Measurements from ENCODE around the gene FTH1. TPM values are rescaled to one million over a fixed set of nuclear protein-coding genes. Genes with fewer than 3 reads are reported as not detected.
A peak's percentile ranks its signal among the peaks of the same experiment; 100 is the strongest.
"Not testable (repeated sequence)": the region's sequence is repeated elsewhere in the genome, so short reads cannot be mapped to it uniquely, and the experiment has no call there.

FTH1 gene
- polyA plus RNA-seq, 4 donors = 3,413 to 10,000 (median 8,267) TPM

DNA sequence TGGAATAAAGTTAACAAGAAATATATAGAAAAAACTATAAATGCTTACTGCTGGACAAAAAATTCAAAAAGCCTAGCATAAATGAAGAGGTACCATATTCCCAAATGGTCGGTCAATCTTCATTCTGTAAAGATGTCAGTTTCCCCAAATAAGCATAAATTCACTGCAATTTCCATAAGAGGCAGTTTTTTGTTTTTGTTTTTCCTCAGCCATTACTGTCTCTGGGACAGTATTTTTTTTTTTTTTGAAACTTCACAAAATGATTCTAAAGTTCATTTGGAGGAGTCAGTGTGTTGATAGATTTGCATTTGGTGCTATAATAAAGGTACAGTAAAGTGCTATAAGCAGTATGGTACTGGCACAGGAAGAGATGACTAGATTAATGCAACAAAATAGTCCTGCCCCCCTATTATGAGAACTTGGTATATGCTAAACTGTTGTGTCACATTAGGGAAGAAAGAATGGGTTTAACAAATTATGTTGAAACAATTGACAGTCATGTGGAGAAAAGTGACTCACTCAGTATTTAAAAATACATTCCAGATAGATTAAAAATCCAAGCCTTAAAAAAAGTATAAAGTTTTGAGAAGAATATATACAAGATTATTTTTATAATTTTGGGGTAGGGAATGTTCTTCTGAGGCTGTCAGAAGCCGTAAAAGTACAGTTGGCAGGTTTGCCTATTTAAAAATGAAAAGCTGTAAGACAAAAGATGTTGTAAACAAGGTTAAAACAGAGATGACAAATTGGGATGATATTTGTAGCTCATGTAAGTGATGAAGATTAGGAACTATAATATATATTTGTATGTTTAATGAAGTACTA lies 2.6 kb upstream of the FTH1 start:
- peak overlapping the region in 1 of 3 donors; percentile 82 for H3K27ac ChIP-seq (ENCODE audit: low read depth in 1 of 3, low read length in 2 of 3)
- H3K9me3 ChIP-seq (ENCODE audit: control insufficient read depth in 2 of 2, insufficient read depth in 1 of 2, low read depth in 1 of 2, low read length in 1 of 2) = no peaks in the 10 kb centered on the region
- no peaks in the 10 kb centered on the region for H3K27me3 ChIP-seq (ENCODE audit: control insufficient read depth in 3 of 3, insufficient read depth in 3 of 3, low read length in 3 of 3)
- WGBS, 3 donors = 83 to 92% (median 91%) methylated on average over 2 of the region's 2 CpGs
- H3K36me3 ChIP-seq (ENCODE audit: control insufficient read depth in 3 of 3, insufficient read depth in 2 of 3, low read depth in 1 of 3, low read length in 3 of 3) = peaks cover 0 to 14% (median 5%) of the 10 kb centered on the region in 3 donors
- no peak for FAIRE-seq
- peaks cover 12 to 60% (median 26%) of the 10 kb centered on the region in 3 donors for H3K4me1 ChIP-seq (ENCODE audit: control insufficient read depth in 3 of 3, insufficient read depth in 2 of 3, low read depth in 1 of 3, low read length in 2 of 3)
- peak in 1 of 2 donors; percentile 0 for DNase-seq
- H3K4me3 ChIP-seq (ENCODE audit: low read depth in 1 of 3, low read length in 3 of 3) = no peak overlapping the region

DNA sequence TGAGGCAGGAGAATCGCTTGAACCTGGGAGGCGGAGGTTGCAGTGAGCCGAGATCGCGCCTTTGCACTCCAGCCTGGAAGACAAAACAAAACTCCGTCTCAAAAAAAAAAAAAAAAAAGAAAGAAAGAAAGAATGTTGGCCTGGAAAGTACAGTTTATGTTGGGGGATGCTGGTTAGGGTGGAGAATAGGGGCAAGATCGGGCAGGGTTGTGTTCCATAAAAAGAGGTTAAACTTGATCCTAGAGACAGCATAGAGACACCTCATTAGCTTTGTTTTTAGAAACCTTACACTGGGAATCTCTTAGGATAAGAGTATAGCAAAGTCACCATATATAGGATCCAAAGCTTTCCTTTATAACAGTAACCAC lies 1.9 kb upstream of the FTH1 start:
- Histone ChIP-seq H3K36me3 (ENCODE audit: control insufficient read depth in 3 of 3, insufficient read depth in 2 of 3, low read depth in 1 of 3, low read length in 3 of 3) (peaks cover 0 to 18% (median 7%) of the 10 kb centered on the region in 3 donors), H3K9me3 (ENCODE audit: control insufficient read depth in 2 of 2, insufficient read depth in 1 of 2, low read depth in 1 of 2, low read length in 1 of 2) (no peaks in the 10 kb centered on the region), H3K4me1 (ENCODE audit: control insufficient read depth in 3 of 3, insufficient read depth in 2 of 3, low read depth in 1 of 3, low read length in 2 of 3) (peaks cover 12 to 58% (median 26%) of the 10 kb centered on the region in 3 donors), H3K27me3 (ENCODE audit: control insufficient read depth in 3 of 3, insufficient read depth in 3 of 3, low read length in 3 of 3) (no peaks in the 10 kb centered on the region), H3K4me3 (ENCODE audit: low read depth in 1 of 3, low read length in 3 of 3) (no peak overlapping the region), H3K27ac (ENCODE audit: low read depth in 1 of 3, low read length in 2 of 3) (peak overlapping the region in 1 of 3 donors; percentile 96)
- DNase-seq (peak in 1 of 2 donors; percentile 4), FAIRE-seq (no peak)
- 87 to 89% (median 88%) methylated on average over 7 of the region's 7 CpGs for WGBS, 3 donors

DNA sequence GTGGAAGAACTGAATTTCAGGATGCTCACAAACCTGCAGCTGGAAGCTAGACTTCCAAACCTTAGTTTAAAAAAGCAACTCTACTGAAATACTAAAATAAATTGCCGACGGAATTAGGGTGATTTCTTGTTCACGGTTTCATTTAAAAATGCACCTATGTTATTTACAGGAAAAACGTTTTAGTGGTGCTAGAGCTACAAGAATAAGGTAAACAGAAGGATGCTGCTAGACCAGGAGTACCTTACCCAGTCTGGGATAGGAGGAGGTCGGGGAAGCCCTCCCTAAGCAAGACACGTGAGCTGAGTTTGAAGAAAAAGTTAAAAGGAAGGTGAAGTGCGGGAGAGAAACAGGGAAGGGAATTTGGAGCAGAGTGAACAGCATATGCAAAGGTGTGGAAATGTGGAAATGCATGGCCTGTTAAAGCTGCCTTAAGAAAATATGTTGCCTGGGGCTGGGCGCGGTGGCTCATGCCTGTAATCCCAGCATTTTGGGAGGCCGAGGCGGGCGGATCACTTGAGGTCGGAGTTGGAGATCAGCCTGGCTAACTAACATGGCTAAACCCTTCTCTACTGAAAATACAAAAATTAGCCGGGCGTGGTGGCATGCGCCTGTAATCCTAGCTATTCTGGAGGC lies 1.4 kb upstream of the FTH1 start:
- 81 to 89% (median 84%) methylated on average over 16 of the region's 16 CpGs for WGBS, 3 donors
- Histone ChIP-seq H3K4me1 (ENCODE audit: control insufficient read depth in 3 of 3, insufficient read depth in 2 of 3, low read depth in 1 of 3, low read length in 2 of 3) (peaks cover 12 to 59% (median 25%) of the 10 kb centered on the region in 3 donors), H3K27me3 (ENCODE audit: control insufficient read depth in 3 of 3, insufficient read depth in 3 of 3, low read length in 3 of 3) (no peaks in the 10 kb centered on the region), H3K4me3 (ENCODE audit: low read depth in 1 of 3, low read length in 3 of 3) (peak overlapping the region; percentile 53 to 95 (median 81)), H3K36me3 (ENCODE audit: control insufficient read depth in 3 of 3, insufficient read depth in 2 of 3, low read depth in 1 of 3, low read length in 3 of 3) (peaks cover 0 to 20% (median 7%) of the 10 kb centered on the region in 3 donors), H3K9me3 (ENCODE audit: control insufficient read depth in 2 of 2, insufficient read depth in 1 of 2, low read depth in 1 of 2, low read length in 1 of 2) (no peaks in the 10 kb centered on the region), H3K27ac (ENCODE audit: low read depth in 1 of 3, low read length in 2 of 3) (peak overlapping the region; percentile 96 to 99 (median 98))
- FAIRE-seq = no peak
- no peak for DNase-seq

- Histone ChIP-seq H3K4me1 (ENCODE audit: control insufficient read depth in 3 of 3, insufficient read depth in 2 of 3, low read depth in 1 of 3, low read length in 2 of 3) (peaks cover 9 to 59% (median 19%) of the 10 kb centered on the region in 3 donors), H3K4me3 (ENCODE audit: low read depth in 1 of 3, low read length in 3 of 3) (peak overlapping the region; percentile 53 to 95 (median 81)), H3K27ac (ENCODE audit: low read depth in 1 of 3, low read length in 2 of 3) (peak overlapping the region; percentile 96 to 99 (median 98)), H3K9me3 (ENCODE audit: control insufficient read depth in 2 of 2, insufficient read depth in 1 of 2, low read depth in 1 of 2, low read length in 1 of 2) (no peaks in the 10 kb centered on the region), H3K27me3 (ENCODE audit: control insufficient read depth in 3 of 3, insufficient read depth in 3 of 3, low read length in 3 of 3) (no peaks in the 10 kb centered on the region), H3K36me3 (ENCODE audit: control insufficient read depth in 3 of 3, insufficient read depth in 2 of 3, low read depth in 1 of 3, low read length in 3 of 3) (peaks cover 0 to 26% (median 7%) of the 10 kb centered on the region in 3 donors)
- FAIRE-seq (no peak), DNase-seq (peak; percentile 55 to 84)
- WGBS, 3 donors = 6 to 9% (median 7%) methylated on average over 51 to 53 of the region's 53 CpGs
Measured at GRCh38 chr11:61967924-61968757, 707 bp upstream of the FTH1 start.

DNA sequence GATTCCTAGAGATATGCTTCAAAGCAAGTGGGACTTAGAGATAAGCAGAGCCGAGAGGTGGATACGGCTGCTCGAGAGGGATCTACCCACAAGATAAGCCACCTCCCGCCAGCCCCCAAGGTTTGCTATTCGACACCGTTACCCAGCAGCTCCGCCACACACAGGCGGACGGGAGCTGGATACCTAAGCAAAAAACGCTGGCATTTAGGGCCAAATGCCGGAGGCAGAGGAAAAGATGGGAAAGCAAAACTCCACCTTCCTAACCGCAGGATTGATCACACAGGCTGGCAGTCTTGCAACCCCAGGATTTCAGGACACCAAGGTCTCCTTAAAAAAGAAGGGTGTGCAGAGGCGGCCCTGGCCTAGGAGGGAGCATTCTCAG lies 709 bp downstream of the FTH1 start:
- WGBS, 3 donors = 0 to 2% (median 0%) methylated on average over 13 of the region's 13 CpGs
- Histone ChIP-seq H3K9me3 (ENCODE audit: control insufficient read depth in 2 of 2, insufficient read depth in 1 of 2, low read depth in 1 of 2, low read length in 1 of 2) (no peaks in the 10 kb centered on the region), H3K36me3 (ENCODE audit: control insufficient read depth in 3 of 3, insufficient read depth in 2 of 3, low read depth in 1 of 3, low read length in 3 of 3) (peaks cover 0 to 41% (median 7%) of the 10 kb centered on the region in 3 donors), H3K27me3 (ENCODE audit: control insufficient read depth in 3 of 3, insufficient read depth in 3 of 3, low read length in 3 of 3) (no peaks in the 10 kb centered on the region), H3K4me1 (ENCODE audit: control insufficient read depth in 3 of 3, insufficient read depth in 2 of 3, low read depth in 1 of 3, low read length in 2 of 3) (peaks cover 6 to 59% (median 8%) of the 10 kb centered on the region in 3 donors), H3K4me3 (ENCODE audit: low read depth in 1 of 3, low read length in 3 of 3) (peak overlapping the region; percentile 81 to 95 (median 88)), H3K27ac (ENCODE audit: low read depth in 1 of 3, low read length in 2 of 3) (peak overlapping the region; percentile 96 to 99 (median 98))
- DNase-seq (peak in 1 of 2 donors; percentile 48), FAIRE-seq (no peak)

GRCh38 chr11:61964666-61965271 lies 2.7 kb downstream of the FTH1 start:
- FAIRE-seq; H3K9me3 ChIP-seq (ENCODE audit: control insufficient read depth in 2 of 2, insufficient read depth in 1 of 2, low read depth in 1 of 2, low read length in 1 of 2); H3K27me3 ChIP-seq (ENCODE audit: control insufficient read depth in 3 of 3, insufficient read depth in 3 of 3, low read length in 3 of 3): not testable (repeated sequence)
- Histone ChIP-seq H3K4me1 (ENCODE audit: control insufficient read depth in 3 of 3, insufficient read depth in 2 of 3, low read depth in 1 of 3, low read length in 2 of 3) (peaks cover 3 to 60% (median 4%) of the 10 kb centered on the region in 3 donors), H3K4me3 (ENCODE audit: low read depth in 1 of 3, low read length in 3 of 3) (peak overlapping the region; percentile 40 to 95 (median 81)), H3K27ac (ENCODE audit: low read depth in 1 of 3, low read length in 2 of 3) (peak overlapping the region; percentile 96 to 99 (median 98)), H3K36me3 (ENCODE audit: control insufficient read depth in 3 of 3, insufficient read depth in 2 of 3, low read depth in 1 of 3, low read length in 3 of 3) (peaks cover 0 to 49% (median 7%) of the 10 kb centered on the region in 3 donors)
- DNase-seq = peak; percentile 36 to 58
- 16 to 47% (median 32%) methylated on average over 9 of the region's 9 CpGs for WGBS, 3 donors

- peak overlapping the region; percentile 76 to 99 (median 96) for H3K27ac ChIP-seq (ENCODE audit: low read depth in 1 of 3, low read length in 2 of 3)
- FAIRE-seq (no peak), DNase-seq (no peak)
- no peak overlapping the region for H3K4me3 ChIP-seq (ENCODE audit: low read depth in 1 of 3, low read length in 3 of 3)
- peaks cover 0 to 55% (median 7%) of the 10 kb centered on the region in 3 donors for H3K36me3 ChIP-seq (ENCODE audit: control insufficient read depth in 3 of 3, insufficient read depth in 2 of 3, low read depth in 1 of 3, low read length in 3 of 3)
- H3K27me3 ChIP-seq (ENCODE audit: control insufficient read depth in 3 of 3, insufficient read depth in 3 of 3, low read length in 3 of 3) = no peaks in the 10 kb centered on the region
- no peaks in the 10 kb centered on the region for H3K9me3 ChIP-seq (ENCODE audit: control insufficient read depth in 2 of 2, insufficient read depth in 1 of 2, low read depth in 1 of 2, low read length in 1 of 2)
- H3K4me1 ChIP-seq (ENCODE audit: control insufficient read depth in 3 of 3, insufficient read depth in 2 of 3, low read depth in 1 of 3, low read length in 2 of 3) = peaks cover 3 to 66% (median 4%) of the 10 kb centered on the region in 3 donors
- 29 to 58% (median 43%) methylated on average over 4 of the region's 4 CpGs for WGBS, 3 donors
Measured at GRCh38 chr11:61964058-61964665, 3.3 kb downstream of the FTH1 start.

Data from small intestine (tissue), 7 donors.